DMS79 treated with DMSO at 0.1 percent for 48 hours (cell line): Measurements from ENCODE around the gene FRMD4A.
A peak's percentile ranks its signal among the peaks of the same experiment; 100 is the strongest.

ENCODE experiments used
- DNase-seq: peaks from one replicate; lab custom pipeline; 2025; lab: John Stamatoyannopoulos, UW

FRMD4A gene

DNA sequence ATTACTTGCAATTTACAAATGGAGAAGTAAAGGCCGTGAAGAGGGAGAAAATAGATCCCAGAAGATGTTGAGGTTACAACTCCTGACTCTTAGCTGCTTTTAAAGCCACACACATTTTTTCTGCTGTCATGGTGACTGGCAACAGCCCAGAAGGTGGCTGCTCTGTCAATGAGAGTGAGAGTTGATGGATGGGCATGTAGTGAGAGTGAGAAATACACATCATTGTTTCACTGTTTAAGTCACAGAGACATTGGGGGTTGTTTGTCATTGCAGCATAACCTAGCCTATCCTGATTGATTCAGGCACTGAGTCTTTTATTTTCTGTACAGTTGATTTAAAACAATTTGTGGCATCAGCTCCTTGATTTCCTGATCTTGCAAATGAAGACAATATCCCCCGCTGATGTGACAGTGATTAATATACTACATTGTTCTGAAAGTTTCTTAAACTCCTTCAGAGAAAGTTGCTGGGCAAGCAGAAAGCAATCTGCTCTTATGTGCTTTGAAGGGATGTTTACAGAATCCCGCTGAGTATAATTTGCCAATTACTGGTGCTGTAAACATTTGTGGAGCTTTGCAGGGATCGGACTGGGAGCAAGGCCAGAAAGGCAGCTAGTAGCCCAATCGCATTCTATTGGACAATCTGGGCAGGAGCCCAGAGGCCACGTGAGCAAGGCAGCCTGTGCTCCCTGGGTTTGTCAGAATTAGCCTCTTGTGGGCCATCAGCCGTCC, 514.4 kb downstream of the FRMD4A start:
- no peak for DNase-seq

DNA sequence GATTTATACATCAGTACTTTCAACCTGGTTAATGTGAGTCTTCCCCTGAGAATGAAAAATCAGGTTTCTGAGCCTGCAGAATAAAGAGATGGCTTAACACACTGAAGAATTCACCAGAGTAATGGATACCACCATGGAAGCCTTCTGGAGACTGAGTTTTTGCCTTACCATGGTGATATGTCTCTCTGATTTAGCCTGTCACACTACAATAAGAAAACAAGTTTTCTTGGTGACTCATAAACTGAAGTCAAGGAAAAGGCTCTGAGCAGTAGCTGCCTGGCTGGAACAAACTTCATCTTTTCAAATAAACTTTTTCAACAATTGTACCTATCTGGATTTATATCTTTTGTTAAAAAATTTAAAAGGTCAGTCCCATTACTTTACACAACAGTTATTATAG, 515.0 kb downstream of the FRMD4A start:
- DNase-seq, result no peak

DNA sequence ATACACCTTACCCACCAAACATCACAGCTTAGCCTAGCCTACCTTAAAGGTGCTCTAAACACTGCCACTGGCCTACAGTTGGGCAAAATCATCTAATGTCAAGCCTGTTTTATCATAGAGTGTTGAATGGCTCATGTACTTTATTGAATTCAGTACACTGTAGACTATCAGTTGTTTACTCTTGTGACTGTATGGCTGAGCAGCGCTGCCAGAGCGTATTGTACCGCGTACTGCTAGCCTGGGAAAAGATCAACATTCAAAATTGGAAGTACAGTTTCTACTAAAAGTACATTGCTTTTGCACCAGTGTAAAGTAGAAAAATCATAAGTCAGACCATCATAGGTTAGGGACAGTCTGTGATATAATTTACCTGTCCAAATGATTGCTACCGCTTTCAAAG, 517.2 kb downstream of the FRMD4A start:
- DNase-seq, result no peak

DNA sequence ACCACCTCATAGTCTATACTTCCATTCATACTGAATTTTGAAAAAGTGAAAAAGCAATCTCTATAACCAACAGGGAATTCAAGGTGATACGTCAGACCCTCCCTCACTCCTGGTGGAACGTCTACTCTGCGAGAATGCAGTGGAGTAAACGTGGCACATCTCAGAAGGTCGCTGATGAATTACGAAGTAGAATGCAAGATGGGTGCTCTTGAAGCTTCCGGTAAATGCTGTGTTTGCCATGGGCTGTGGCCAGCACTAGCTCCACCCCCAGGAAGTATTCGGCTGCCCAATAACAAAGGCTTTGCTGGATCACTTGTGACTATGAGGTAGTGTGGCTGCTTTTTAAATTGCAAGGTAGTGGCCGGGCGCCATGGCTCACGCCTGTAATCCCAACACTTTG, 517.9 kb downstream of the FRMD4A start:
- DNase-seq, result no peak

DNA sequence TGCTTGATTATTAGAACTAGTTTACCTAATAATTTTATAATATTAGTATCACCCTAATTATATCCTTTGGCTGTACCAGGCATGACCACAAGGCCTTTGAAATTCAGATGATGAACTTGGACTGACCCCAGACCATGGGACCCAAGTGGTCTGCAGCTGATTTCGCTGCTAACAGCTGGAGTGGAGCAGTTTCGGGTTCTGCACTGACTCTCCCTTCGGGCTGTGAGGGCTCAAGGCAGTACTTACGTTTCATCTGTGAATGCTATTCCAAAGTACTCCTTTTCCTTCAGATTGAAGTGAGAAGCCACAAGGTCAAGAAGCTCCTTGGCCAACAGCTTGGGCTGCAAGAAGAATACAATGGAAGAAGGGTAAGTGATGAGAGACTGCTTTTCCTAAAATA, 520.2 kb downstream of the FRMD4A start:
- DNase-seq, result no peak

DNA sequence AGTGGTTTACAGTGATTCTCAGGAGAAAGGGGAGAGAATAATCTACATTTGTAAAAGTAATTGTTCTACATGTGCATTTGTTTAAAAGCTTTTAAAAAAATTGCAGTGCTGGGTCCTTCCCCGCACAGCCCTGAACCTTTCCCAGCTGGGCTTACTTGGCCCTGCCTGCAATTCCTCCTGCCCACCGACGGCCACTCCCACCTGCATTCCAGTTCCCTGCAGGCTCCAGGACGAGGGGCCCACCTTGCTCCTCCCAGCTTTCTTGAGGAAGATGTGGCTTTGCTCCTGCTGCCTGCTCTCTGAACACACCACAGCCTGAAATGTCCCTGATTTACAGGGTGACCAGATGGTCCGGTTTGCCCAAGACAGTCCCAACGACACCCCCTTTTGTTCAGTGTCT, 521.3 kb downstream of the FRMD4A start:
- no peak for DNase-seq

DNA sequence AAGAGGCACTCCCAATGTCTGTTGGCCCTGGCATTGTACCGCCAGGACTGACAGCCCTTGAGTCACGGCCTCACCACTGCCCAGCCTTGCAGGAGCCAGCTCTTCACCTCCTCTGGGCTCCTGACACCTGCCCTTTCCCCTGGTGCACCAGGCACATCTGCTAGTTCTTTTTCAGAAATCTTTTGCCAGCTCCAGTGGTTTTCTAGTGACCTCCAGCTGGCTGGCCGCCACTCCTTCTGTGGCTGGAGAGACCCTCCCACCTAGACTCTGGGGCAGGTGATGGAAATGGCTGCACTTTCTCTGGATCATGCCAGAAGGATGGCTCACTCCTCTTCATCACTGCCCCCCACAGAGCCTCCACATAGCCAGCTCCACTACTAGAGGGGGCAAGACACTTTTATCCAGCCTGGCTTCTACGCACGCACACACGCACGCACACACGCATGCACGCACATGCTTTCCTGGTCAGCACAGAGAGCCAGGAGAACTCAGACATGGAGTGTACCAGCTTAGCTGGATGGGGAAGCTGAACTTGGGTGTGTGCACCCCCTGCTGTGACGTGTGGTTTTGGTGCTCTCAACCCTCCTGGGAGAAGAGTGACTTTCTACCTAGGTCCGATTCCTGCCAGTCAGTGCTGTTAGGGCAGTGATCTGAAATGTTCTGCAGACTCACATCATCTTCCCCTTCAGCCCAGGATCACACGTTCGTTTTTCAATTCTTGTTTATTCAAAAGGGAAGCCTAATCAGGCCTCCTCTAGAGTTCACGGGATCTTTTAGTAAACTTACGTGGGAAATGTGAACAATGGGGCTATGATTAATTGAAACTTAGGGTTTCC, 522.0 kb downstream of the FRMD4A start:
- no peak for DNase-seq

DNA sequence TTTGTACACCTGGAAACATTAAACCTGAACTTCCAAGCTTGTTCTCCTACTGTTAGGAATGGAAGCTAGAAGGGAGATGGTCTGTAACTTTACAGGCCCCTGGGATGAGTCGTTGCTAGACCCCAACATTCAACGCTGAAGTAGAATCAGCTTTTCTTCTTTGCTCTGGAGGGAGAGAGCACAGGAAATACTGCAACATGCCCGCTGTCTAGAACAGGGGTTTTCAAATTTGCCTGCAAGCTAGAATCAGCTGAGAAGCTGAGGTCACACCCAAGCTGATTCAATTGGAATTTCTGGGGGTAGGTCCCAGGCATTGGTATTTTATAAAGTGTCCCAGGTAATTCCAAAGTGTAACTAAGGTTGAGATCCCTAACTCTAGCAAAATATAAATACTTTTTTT, 524.3 kb downstream of the FRMD4A start:
- no peak for DNase-seq

DNA sequence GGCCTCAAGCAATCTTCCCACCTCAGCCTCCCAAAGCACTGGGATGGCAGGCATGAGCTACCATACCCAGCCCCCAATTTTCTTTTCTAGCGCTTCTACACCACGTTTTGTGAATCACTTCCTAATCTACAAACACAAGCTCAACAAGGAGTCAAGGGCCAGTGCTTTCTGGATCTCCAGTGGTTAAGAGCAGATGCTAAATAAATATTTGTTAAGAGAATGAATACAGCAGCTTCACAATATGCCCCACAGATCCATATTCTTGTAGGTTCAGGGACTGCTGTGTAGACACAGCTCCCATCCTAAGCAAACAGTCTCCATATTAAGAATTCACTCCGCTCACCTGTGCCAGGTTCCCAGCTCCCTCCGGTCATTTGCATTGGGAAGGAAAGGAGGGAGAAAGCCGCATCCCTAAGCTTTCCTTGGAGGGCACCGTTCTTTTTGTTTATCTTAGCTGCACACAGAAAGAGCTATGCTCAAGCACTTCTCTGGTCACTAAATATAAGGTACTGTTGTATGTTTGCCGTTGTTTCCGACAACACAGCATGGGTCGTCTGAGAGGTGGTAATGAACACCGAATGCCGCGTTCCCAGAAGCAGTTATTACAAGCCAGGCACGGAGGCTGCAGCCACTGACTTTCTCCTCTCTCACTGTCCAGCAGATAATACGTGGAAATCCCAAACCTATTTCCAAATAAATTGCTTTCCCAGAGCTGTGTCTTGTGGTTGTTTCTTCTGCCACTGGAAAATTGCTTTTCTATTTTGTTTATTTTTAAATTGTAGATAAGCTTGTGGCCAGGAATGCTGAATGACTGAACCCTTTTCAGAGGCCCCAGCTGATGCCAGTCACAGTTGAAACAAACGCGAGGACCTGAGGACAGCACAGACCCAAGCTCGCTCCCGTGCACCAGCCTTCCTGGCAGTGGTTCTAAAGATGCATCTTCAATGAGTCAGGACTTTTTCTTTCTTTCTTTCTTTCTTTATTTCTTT, 526.9 kb downstream of the FRMD4A start:
- peak; percentile 8 for DNase-seq

DNA sequence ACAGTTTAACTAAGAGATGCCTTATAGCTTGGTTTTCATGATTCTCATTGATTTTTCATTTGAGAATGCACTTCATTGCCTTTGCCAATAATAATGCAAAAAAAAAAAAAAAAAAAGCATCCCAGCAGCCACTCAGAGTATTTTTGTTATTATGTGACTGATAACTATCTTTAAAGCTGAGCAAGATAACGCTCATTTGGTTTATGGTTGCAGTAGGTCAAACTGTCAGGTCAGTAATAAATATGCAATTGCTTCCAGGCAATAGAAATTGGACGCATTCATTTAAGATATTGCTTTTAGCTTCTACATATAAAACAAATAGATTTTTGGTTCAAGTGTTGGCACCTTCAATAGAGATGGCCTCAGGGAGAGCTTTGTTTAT, 528.8 kb downstream of the FRMD4A start:
- no peak for DNase-seq

DNA sequence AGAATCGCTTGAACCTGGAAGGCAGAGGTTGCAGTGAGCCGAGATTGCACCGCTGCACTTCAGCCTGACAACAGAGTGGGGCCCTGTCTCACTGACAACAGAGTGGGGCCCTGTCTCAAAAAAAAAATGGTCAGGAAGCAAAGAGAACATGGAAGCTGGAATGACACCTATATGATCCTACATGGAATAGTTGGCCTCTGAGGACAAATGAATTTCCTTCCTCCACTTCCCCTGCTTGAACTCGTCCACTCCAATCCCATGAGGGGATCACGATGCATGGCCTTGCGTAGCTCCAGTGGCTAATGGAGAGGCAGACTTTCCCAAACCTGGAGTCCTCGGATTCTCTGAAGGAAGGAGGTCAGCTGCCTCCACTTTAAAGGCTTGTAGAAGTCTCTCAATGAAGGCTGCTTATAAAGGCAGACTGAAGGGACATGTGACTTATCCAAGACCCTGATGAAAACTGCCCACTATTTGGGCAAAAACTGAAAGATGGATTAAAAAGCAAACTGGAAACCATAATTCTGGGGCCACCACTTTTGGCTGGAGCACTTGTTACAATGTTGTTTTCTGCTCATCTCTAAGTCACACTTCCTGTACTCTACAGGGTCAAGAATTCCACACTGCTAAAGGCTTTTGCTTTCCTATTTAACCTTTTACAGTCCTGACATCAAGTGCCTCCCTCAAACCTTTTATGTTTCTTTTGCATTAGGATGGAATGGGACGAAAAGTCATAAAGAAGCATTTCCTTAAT, 529.4 kb downstream of the FRMD4A start:
- no peak for DNase-seq

DNA sequence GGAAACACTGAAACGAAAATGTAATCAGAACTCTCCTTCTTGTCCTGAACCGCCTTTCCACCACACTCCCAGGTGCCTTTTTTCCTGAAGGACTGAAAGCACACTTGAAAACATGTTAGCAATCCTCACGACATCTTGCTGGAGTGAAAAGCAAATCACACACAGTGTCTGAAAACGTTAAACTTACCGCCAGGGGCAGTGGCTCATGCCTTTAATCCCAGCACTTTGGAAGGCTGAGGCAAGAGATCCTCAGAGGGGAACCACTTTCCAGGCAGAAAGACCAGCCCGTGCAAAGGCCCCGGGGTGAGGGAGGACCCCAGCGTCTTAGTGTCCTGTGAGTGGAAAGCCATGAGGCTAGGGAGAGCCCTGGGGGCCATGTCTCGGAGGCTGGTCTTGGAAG, 533.6 kb downstream of the FRMD4A start:
- no peak for DNase-seq

DNA sequence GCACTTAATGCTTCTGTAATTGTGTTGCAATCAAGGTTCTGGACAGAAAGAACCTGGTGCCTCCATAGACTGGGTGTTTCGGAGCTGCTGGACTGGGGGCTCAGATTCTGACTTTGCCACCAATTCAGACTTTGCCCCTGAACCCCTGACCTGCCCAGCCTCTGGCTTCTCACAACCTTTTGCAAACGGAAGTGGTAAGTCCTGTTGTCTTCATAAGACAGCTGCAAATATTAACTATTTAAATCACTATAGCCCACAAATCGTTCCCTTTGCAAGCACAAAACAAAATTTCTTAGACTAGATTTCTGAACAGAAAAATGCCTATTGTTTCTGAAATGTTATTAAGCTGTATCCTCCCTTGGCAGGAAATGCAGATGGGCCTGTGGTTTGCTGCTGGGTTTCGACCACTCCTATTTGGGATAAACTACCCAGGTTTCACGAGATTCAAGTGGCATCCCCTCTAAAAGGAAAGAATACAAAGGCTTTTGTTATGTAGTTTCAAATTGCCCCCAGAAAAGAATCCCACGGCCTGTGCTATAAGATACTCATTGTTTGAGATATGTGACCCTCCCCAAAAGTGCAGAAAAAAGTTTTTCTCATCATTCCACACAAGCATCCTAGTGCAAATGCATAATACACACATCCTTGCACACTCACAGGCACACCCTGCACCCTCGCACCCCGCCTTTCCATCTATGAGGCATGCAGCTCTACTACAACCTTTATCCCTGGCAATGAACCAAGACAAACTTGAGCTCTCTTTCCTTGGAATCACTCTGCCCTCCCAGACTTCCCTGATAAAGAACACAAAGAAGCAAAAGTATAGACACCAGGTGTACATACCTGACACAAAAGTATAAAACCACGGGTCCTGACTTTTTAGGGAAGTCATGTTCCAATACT, 534.8 kb downstream of the FRMD4A start:
- DNase-seq, result no peak

DNA sequence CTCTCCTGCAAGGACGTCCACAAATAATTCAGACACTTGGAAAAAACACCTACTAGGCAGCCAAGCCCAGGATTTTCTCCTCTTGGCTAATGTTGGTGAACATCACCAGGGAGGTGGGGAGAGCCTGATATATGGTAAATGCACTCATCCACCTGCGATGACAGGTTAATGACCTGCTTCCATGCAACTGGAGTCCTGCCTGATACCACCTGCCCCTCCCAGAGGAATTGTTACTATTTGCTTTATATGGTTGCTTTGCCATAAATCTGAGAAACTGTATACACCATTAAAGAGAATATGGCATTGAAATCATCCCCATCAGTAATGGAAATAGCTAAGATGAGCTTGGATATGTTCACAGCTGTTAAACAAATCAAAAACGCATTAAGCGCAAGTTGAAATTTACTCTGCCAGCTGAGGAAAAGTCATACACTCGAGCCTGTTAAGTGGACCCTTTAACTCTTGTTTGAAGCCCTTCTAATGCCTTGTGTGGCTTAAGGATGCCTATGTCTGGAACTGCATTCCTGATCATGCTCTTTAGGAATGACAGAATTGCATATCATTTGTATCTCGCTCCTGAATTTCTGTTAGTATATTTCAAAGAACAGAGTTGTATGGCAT, 535.6 kb downstream of the FRMD4A start:
- peak; percentile 9 for DNase-seq

DNA sequence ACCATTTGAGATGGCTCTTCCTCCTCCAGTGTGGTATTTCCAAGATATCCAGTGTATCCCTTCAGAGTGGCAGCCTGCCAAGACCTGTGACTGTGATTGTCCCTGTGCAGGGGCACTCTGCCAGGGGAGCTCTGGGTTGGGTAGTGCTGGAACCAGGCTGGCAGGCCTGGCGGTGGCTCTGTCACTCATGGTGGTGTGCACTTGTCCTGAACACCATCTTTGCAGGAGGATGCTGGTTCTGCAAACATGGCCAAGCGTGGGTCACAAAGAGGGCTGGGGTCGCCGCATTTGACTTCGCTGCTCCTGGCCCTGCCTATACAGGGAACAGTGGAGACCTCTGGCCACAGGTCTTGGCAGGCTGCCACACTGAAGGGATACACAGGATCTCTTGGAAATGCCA, 538.7 kb downstream of the FRMD4A start:
- no peak for DNase-seq

DNA sequence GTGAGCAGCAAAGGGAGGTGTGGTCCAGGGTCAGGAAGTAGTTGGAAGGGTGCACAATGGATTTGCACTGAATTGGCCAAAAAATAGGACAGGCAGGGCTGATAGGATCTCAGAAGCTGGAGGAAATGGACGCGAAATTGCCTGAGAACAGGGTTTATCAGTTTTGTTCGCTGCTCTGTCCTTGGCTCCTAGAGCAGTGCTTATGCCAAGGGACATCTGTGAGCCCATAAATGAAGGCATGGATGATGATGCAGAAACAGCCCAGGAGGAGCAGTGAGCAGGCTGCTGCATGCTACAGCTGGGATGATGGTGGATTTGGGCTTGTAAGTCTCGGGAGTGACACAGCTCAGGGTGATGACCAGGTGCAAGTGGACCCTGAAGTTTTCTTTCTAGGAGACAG, 539.2 kb downstream of the FRMD4A start:
- DNase-seq, result no peak

DNA sequence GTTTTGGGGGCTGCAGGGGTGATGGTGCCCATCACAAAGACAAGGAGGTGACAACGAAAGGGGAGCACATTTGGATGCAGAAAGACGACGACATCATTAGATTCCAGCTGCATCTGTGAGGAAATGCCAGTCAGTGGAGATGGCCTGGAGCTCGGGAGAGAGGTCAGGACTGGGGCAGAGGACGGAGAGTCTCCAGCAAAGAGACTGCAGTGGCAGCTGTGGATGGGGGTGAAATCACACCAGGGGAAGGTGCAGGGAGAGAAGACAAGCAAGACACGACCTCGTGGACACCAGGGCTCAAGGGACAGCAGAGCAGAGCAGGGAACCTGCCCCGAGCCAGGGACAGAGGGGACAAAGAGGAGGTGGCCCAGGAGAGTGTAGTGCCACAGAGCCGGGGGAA, 540.5 kb downstream of the FRMD4A start:
- no peak for DNase-seq

DNA sequence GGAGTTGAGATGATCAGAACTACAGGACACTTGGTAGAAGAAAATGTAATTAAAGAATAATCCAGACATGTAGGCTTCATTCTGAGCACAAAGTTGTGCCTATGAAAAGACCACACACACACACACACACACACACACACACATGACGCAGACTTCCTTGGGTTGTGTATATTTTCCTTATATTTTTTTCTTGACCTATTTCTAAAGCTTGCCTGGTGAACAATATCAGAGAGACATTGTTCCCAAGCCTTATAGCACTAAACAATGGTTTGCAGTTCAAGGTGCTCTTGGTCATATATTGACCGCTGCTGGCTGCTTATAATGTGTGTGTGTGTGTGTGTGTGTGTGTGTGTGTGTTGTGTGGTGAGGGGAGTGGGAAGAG, 541.3 kb downstream of the FRMD4A start:
- DNase-seq, result no peak

DNA sequence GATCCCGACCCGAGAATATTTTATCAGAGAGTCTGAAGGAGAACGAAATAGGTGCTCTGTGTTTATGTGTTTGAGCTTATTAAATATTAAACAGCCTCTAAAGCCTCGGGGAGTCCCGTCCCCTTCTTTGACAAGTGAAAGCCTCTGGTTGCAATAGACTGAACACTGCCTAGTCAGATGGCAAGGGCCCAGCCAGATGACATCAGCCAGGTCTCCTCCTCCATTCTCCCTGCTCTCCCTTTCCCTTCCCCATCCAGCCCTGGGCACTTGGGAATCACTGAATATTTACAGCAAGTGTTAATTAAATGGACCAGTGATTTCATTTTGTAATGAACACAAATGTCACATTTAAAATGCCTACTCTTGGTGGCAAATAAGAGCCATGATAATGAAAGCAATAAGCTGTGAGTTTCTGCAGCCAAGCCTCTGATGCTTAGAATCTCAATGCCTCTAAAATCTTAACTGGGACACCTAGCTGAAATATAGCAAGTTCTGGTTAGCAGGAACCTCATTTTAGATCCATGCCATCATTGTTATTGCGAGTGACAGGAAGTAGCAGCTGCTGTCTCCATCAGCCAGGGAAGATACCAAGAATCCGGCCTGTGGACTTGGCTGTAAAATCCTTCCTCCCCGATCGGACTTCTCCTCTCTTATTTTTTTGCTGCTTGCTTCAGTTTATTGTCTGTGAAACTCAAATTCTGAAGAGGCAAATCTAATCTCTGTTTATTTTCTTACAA, 541.8 kb downstream of the FRMD4A start:
- no peak for DNase-seq

DNA sequence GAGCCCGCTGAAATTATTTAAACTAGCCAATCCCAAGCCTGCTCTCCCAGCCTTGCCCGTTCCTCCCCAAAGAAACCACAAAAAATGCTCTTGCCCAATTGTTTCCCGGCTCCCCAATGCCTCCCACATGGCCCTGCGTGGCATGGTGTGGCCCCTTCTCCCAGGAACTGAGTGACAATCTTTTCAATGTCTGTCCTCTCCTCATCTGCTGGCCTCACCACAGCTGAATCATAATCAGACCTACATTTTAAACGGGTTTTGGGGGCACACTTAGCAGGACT, 542.5 kb downstream of the FRMD4A start:
- no peak for DNase-seq
